Activated CD8-positive, alpha-beta T cell treated with anti-CD3 and anti-CD28 coated beads for 36 hours (primary cell): ENCODE measurements around the gene DOCK11. TPM values are rescaled to one million over a fixed set of nuclear protein-coding genes. Genes with fewer than 3 reads are reported as not detected.

Source experiments
- ATAC-seq: fragments of 200-7000 bp; cut with Tn5 transposase; one replicate; pipeline ENCODE4 v1.10.0; 2021; ENCODE audit warnings: mild to moderate bottlenecking, moderate library complexity
- CTCF ChIA-PET: fragments of 350-600 bp; sonication (Branson Sonifier 250); formaldehyde crosslinking; loops from one replicate; lab custom pipeline; 2021; ENCODE audit warnings: antibody characterized with exemption; lab: Charles Lee
- POLR2A ChIA-PET: fragments of 350-600 bp; sonication (Branson Sonifier 250); formaldehyde crosslinking; loops from one replicate; lab custom pipeline; 2021; ENCODE audit warnings: antibody characterized with exemption; lab: Charles Lee
- DNase-seq: peaks from one replicate; pipeline ENCODE4 v3.0.0-alpha.2; 2020
- H3K27ac Mint-ChIP-seq: one replicate; pipeline ENCODE4 v1.8.0; 2021; ENCODE audit warnings: mild to moderate bottlenecking, mixed read lengths
- H3K27me3 Mint-ChIP-seq: one replicate; pipeline ENCODE4 v1.8.0; 2021; ENCODE audit warnings: mixed read lengths
- H3K36me3 Mint-ChIP-seq: one replicate; pipeline ENCODE4 v1.8.0; 2021; ENCODE audit warnings: low read depth, mixed read lengths
- H3K4me1 Mint-ChIP-seq: one replicate; pipeline ENCODE4 v1.8.0; 2021; ENCODE audit warnings: low read depth, mixed read lengths
- H3K4me3 Mint-ChIP-seq: one replicate; pipeline ENCODE4 v1.8.0; 2021; ENCODE audit warnings: mild to moderate bottlenecking, moderate library complexity, mixed read lengths
- H3K9me3 Mint-ChIP-seq: one replicate; pipeline ENCODE4 v1.8.0; 2021; ENCODE audit warnings: mixed read lengths
- intact Hi-C: fragments of 100-400 bp; cut with micrococcal nuclease; formaldehyde crosslinking; loops from one replicate; pipeline ENCODE4 v1.10.0; 2022
- total RNA-seq, 2 experiments: library from RNA; stranded (reverse); gene quantifications; one replicate each; pipeline ENCODE4 v1.2.3, GENCODE V29; 2021
- TF ChIP-seq, protein P1 (sequence below): fragments of 200-600 bp; IDR thresholded peaks from one replicate; pipeline ENCODE4 v1.8.0; 2022; ENCODE audit warnings: antibody characterized with exemption, mild to moderate bottlenecking

Gene DOCK11
- total RNA-seq, 2 experiments from 2014 or later: 45.1 to 49.5 TPM

DNA sequence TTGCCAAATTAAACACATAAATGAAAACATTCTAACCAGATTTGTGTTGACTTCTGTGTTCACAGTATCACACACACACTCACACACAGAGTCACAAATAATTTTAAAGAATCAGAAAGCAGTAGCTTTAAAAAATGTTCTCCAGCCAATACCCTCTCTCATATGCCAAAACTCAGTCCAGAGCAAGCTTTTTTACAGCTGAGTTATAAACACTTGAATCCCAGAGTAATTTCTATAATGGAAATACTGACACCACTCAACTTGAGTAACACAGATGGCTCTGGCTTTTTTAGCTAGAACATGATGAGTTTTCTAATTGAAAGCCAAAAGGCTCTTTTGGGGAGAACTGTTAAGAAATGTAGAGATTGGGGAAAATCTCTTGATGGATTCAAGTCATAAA, 100.8 kb downstream of the DOCK11 start:
- peak overlapping the region; percentile 39 for H3K27ac Mint-ChIP-seq
- intact Hi-C loops: no loop called here
- peaks cover 16% of the 10 kb centered on the region for H3K4me1 Mint-ChIP-seq
- TF ChIP-seq, protein P1, sequence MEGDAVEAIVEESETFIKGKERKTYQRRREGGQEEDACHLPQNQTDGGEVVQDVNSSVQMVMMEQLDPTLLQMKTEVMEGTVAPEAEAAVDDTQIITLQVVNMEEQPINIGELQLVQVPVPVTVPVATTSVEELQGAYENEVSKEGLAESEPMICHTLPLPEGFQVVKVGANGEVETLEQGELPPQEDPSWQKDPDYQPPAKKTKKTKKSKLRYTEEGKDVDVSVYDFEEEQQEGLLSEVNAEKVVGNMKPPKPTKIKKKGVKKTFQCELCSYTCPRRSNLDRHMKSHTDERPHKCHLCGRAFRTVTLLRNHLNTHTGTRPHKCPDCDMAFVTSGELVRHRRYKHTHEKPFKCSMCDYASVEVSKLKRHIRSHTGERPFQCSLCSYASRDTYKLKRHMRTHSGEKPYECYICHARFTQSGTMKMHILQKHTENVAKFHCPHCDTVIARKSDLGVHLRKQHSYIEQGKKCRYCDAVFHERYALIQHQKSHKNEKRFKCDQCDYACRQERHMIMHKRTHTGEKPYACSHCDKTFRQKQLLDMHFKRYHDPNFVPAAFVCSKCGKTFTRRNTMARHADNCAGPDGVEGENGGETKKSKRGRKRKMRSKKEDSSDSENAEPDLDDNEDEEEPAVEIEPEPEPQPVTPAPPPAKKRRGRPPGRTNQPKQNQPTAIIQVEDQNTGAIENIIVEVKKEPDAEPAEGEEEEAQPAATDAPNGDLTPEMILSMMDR: no peak
- H3K27me3 Mint-ChIP-seq: no peaks in the 10 kb centered on the region
- POLR2A ChIA-PET: no interaction called here
- no peaks in the 10 kb centered on the region for H3K9me3 Mint-ChIP-seq
- H3K36me3 Mint-ChIP-seq: peaks cover 10% of the 10 kb centered on the region
- ATAC-seq: no peak
- CTCF ChIA-PET: no interaction called here
- DNase-seq: no peak
- no peak overlapping the region for H3K4me3 Mint-ChIP-seq

DNA sequence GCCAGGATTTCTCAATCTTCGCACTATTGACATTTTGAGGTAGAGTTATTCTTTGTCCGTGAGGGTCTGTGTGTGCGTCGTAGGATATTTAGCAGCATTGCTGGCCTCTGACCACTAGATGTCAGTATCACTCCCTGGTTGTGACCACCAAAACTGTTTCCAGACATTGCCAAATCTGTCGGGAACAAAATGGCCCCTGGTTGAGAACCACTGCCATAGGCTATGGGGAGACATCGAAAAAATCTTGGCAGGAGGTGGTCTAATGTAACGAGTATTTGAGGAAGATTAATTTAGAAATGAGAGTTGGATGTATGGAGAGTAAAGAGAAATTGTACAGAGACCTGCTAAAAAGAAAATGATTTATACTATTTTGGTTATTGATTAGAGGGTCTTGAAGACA, 108.4 kb downstream of the DOCK11 start:
- ATAC-seq (peak; percentile 74), DNase-seq (peak; percentile 52)
- intact Hi-C loops: no loop called here
- TF ChIP-seq, protein P1: peak; percentile 70
- Mint-ChIP-seq H3K4me1 (peaks cover 13% of the 10 kb centered on the region), H3K27ac (peak overlapping the region; percentile 47), H3K4me3 (no peak overlapping the region), H3K36me3 (peaks cover 13% of the 10 kb centered on the region), H3K27me3 (no peaks in the 10 kb centered on the region), H3K9me3 (no peaks in the 10 kb centered on the region)
- ChIA-PET POLR2A (no interaction called here), CTCF (no interaction called here)

DNA sequence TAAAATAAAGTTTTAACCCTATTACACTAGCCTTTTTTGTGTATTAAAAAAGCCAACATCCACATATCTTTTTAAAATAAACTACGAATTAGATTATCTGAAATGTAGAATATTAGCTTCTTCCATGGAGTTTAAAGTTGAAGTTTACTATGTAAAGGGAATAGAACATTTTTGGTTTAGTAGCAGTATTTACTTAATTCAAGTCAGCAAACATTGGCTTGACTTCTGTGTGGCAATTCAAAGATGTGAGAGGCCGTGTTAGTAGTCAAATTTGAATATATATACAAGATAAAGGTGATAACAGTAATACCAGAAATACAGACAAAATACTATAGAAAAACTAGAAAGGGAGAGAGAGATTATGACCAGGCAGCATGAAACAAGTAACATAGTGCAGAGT, 116.7 kb downstream of the DOCK11 start:
- no peaks in the 10 kb centered on the region for H3K27me3 Mint-ChIP-seq
- ChIA-PET POLR2A (no interaction called here), CTCF (interaction anchor here (1.0 to 5.5 kb wide), 4 partner anchors 11 to 153 kb away, joined by 3 to 24 read pairs (median 6); no protein-coding TSS in a partner anchor)
- no peaks in the 10 kb centered on the region for H3K9me3 Mint-ChIP-seq
- H3K4me1 Mint-ChIP-seq: no peaks in the 10 kb centered on the region
- peaks cover 19% of the 10 kb centered on the region for H3K36me3 Mint-ChIP-seq
- no peak overlapping the region for H3K27ac Mint-ChIP-seq
- intact Hi-C loops: no loop called here
- no peak for DNase-seq
- TF ChIP-seq, protein P1: no peak
- ATAC-seq: no peak
- no peak overlapping the region for H3K4me3 Mint-ChIP-seq

DNA sequence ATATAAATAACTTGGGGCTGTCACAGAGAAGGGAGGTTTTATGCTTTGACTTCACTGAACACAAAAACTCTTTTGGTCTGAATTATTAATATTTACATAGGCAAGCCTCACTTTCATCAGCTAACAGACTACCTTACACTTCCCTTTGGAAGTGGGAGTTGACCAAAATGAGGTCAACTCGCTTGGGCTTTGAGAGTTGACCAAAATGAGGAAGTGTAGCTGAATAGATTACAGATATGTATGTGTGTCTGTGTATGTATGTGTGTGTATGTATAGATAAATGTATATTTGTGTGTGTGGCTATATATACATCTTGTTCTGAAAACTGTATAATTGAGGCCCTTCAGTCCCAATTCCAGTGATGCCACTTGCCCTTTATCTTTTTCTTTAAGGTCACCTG, 118.5 kb downstream of the DOCK11 start:
- ATAC-seq: no peak
- intact Hi-C loops: no loop called here
- Mint-ChIP-seq H3K36me3 (peaks cover 17% of the 10 kb centered on the region), H3K4me3 (no peak overlapping the region), H3K27ac (no peak overlapping the region), H3K9me3 (no peaks in the 10 kb centered on the region), H3K27me3 (no peaks in the 10 kb centered on the region), H3K4me1 (no peaks in the 10 kb centered on the region)
- POLR2A ChIA-PET: no interaction called here
- TF ChIP-seq, protein P1: no peak
- DNase-seq: no peak
- CTCF ChIA-PET: interaction anchor here (1.5 to 5.5 kb wide), 3 partner anchors 9 to 155 kb away, joined by 6 to 24 read pairs (median 9); no protein-coding TSS in a partner anchor

DNA sequence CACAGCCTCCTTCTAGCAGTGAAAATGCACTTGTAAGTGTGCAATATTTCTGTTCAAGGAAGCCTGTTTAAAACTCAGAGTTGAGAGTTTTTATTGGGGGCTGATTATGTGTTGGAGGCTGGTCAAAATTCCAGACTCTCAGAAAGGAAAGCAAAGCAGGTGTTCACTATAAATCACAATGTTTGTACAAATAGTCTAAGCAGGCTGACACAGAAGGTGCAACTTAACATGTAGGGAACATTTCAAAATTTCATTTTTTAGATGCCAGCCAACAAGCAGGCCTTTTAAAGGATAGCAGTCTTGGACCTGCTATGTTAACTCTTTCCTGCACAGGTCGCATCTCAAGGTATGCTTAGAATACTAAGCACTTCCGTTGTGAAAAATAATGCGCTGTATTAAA, 119.5 kb downstream of the DOCK11 start:
- CTCF ChIA-PET: interaction anchor here (1.5 to 5.5 kb wide), 2 partner anchors 10 to 14 kb away, joined by 6 to 24 read pairs; no protein-coding TSS in a partner anchor
- DNase-seq: no peak
- H3K36me3 Mint-ChIP-seq: peaks cover 16% of the 10 kb centered on the region

More for the DNA sequence above, 119.5 kb downstream of the DOCK11 start:
- H3K9me3 Mint-ChIP-seq: no peaks in the 10 kb centered on the region
- H3K27ac Mint-ChIP-seq: no peak overlapping the region
- no peak overlapping the region for H3K4me3 Mint-ChIP-seq
- H3K4me1 Mint-ChIP-seq: no peaks in the 10 kb centered on the region
- intact Hi-C loops: no loop called here
- POLR2A ChIA-PET: no interaction called here
- TF ChIP-seq, protein P1: no peak
- ATAC-seq: no peak
- no peaks in the 10 kb centered on the region for H3K27me3 Mint-ChIP-seq
